Right atrium auricular region (tissue), 2 donors: ENCODE results near the gene RERE. TPM values are rescaled to one million over a fixed set of nuclear protein-coding genes. Genes with fewer than 3 reads are reported as not detected.

Experiments
- DNase-seq: peaks from one replicate; pipeline ENCODE4 v3.0.0-alpha.2; 2019; ENCODE audit warnings: low spot score
- H3K27ac ChIP-seq, 2 donors: fragments of 200-600 bp; sonication (generic); 1 replicate in 1 of 2; 2 replicates in 1 of 2; pipeline ENCODE4 v1.5.1; 2016 to 2019
- H3K27me3 ChIP-seq, 2 donors: fragments of 200-600 bp; sonication (generic); one replicate each; pipeline versions ENCODE4 v1.5.1 to v1.6.0; 2017 to 2019
- H3K36me3 ChIP-seq: fragments of 200-600 bp; sonication (generic); one replicate; pipeline ENCODE4 v1.5.1; 2016
- H3K4me1 ChIP-seq, 2 donors: fragments of 200-600 bp; sonication (generic); one replicate each; pipeline versions ENCODE4 v1.5.1 to v1.6.0; 2017 to 2019
- H3K4me3 ChIP-seq, 2 donors: fragments of 200-600 bp; sonication (generic); 1 replicate in 1 of 2; 2 replicates in 1 of 2; pipeline ENCODE4 v1.5.1; 2017 to 2019; ENCODE audit warnings: mild to moderate bottlenecking in 1 of 2, moderate library complexity in 1 of 2
- H3K9me3 ChIP-seq, 2 donors: fragments of 200-600 bp; sonication (generic); one replicate each; pipeline ENCODE4 v1.5.1; 2019
- CTCF ChIP-seq, 2 donors: fragments of 200-600 bp; sonication (generic); IDR thresholded peaks; one replicate each; pipeline ENCODE4 v1.5.1; 2019; ENCODE audit warnings: antibody characterized with exemption in 2 of 2
- total RNA-seq, 2 donors: library from RNA; depleted of rRNA; stranded (reverse); fragments of >200 nt; gene quantifications; one replicate each; pipeline ENCODE4 v1.1.0, GENCODE V29; 2016

RERE gene
- total RNA-seq, 2 donors from 2014 or later: 99.8 to 125 TPM

GRCh38 chr1:8539683-8540082, 277.8 kb downstream of the RERE start:
- Histone ChIP-seq H3K27ac (no peak overlapping the region), H3K9me3 (no peaks in the 10 kb centered on the region), H3K4me3 (no peak overlapping the region), H3K36me3 (no peaks in the 10 kb centered on the region), H3K27me3 (no peaks in the 10 kb centered on the region), H3K4me1 (peaks cover 0 to 8% of the 10 kb centered on the region in 2 donors)
- no peak for DNase-seq
- no peak for TF ChIP-seq CTCF (IDR thresholded peaks at IDR 0.05)

GRCh38 chr1:8538502-8538901, 278.9 kb downstream of the RERE start:
- Histone ChIP-seq H3K27ac (no peak overlapping the region), H3K27me3 (no peaks in the 10 kb centered on the region), H3K4me3 (no peak overlapping the region), H3K36me3 (no peaks in the 10 kb centered on the region), H3K4me1 (peaks cover 0 to 8% of the 10 kb centered on the region in 2 donors), H3K9me3 (no peaks in the 10 kb centered on the region)
- DNase-seq: no peak
- TF ChIP-seq CTCF (IDR thresholded peaks at IDR 0.05): no peak

- H3K4me1 ChIP-seq: peaks cover 0 to 8% of the 10 kb centered on the region in 2 donors
- no peak for TF ChIP-seq CTCF (IDR thresholded peaks at IDR 0.05)
- H3K9me3 ChIP-seq: no peaks in the 10 kb centered on the region
Observed at GRCh38 chr1:8537991-8538390, 279.4 kb downstream of the RERE start.

GRCh38 chr1:8536515-8536914, 280.9 kb downstream of the RERE start:
- Histone ChIP-seq H3K27me3 (no peaks in the 10 kb centered on the region), H3K4me3 (no peak overlapping the region), H3K9me3 (no peaks in the 10 kb centered on the region), H3K4me1 (no peaks in the 10 kb centered on the region), H3K27ac (no peak overlapping the region), H3K36me3 (no peaks in the 10 kb centered on the region)
- DNase-seq: no peak
- no peak for TF ChIP-seq CTCF (IDR thresholded peaks at IDR 0.05)

More at GRCh38 chr1:8537991-8538390, 279.4 kb downstream of the RERE start:
- H3K36me3 ChIP-seq: no peaks in the 10 kb centered on the region
- no peaks in the 10 kb centered on the region for H3K27me3 ChIP-seq
- no peak for DNase-seq
- no peak overlapping the region for H3K27ac ChIP-seq
- H3K4me3 ChIP-seq: no peak overlapping the region

GRCh38 chr1:8533907-8534306, 283.5 kb downstream of the RERE start:
- H3K9me3 ChIP-seq: no peaks in the 10 kb centered on the region
- H3K27ac ChIP-seq: no peak overlapping the region
- H3K4me3 ChIP-seq: no peak overlapping the region
- TF ChIP-seq CTCF (IDR thresholded peaks at IDR 0.05): no peak
- no peaks in the 10 kb centered on the region for H3K27me3 ChIP-seq
- no peaks in the 10 kb centered on the region for H3K36me3 ChIP-seq
- no peak for DNase-seq
- H3K4me1 ChIP-seq: no peaks in the 10 kb centered on the region

- H3K4me3 ChIP-seq: no peak overlapping the region
- no peaks in the 10 kb centered on the region for H3K36me3 ChIP-seq
- no peak for TF ChIP-seq CTCF (IDR thresholded peaks at IDR 0.05)
Observed at GRCh38 chr1:8533124-8533523, 284.3 kb downstream of the RERE start.

More at GRCh38 chr1:8533124-8533523, 284.3 kb downstream of the RERE start:
- H3K4me1 ChIP-seq: no peaks in the 10 kb centered on the region
- no peaks in the 10 kb centered on the region for H3K9me3 ChIP-seq
- no peaks in the 10 kb centered on the region for H3K27me3 ChIP-seq
- no peak overlapping the region for H3K27ac ChIP-seq
- no peak for DNase-seq
